ENCODE results near the gene CD6. TPM values are rescaled to one million over a fixed set of nuclear protein-coding genes. Genes with fewer than 3 reads are reported as not detected.

CD6 gene
- total RNA-seq, 1 experiment from 2014 or later = 1.4 TPM

DNA sequence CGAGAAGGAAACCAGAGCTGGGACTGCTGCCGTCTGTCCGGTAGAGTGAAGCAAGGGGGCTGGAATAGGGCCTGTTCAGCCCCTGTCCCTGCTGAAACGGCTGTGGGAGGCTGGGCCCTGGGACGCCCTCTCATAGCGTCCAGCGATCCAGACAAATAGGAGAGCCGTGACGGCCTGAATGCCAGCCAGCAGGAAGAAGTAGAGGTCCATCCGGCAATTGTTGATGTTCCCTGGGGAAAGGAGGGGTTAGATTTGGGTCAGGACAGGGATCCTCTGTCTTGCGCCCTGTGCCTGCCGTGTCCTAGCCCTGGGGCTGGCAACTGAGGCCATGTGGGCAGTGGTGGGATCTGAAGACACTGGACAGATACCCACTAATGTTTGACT is 34.3 kb upstream of the CD6 start:
- Histone ChIP-seq H3K27ac (ENCODE audit: low read depth, low read length) (no peak overlapping the region), H3K79me2 (ENCODE audit: insufficient read depth, low read length) (no peaks in the 10 kb centered on the region), H2AFZ (ENCODE audit: low read depth, low read length, poor library complexity, severe bottlenecking) (no peak overlapping the region), H3K4me2 (ENCODE audit: low read length) (no peak overlapping the region), H3K36me3 (ENCODE audit: control insufficient read depth in 1 of 2, insufficient read depth in 2 of 2, low read length in 2 of 2) (peaks cover 0 to 3% of the 10 kb centered on the region in 2 experiments; a peak in 2 of 4 replicates), H3K9me2 (ENCODE audit: insufficient read depth) (no peaks in the 10 kb centered on the region), H3K4me3 (replicated peaks in 1 of 2; ENCODE audit: low read depth in 1 of 2, low read length in 2 of 2) (no peak overlapping the region), H3K27me3 (ENCODE audit: insufficient read depth, low read length) (0 out of 2 replicates have a peak, but pooled peaks cover 11% of the 10 kb centered on the region), H4K20me1 (ENCODE audit: insufficient read depth) (no peaks in the 10 kb centered on the region), H3K9me3 (ENCODE audit: control insufficient read depth in 1 of 2, insufficient read depth in 1 of 2, low read depth in 1 of 2, low read length in 2 of 2) (no peaks in the 10 kb centered on the region), H3K4me1 (ENCODE audit: control insufficient read depth in 1 of 2, insufficient read depth in 2 of 2, low read length in 2 of 2) (no peaks in the 10 kb centered on the region), H3K9ac (ENCODE audit: low read length) (no peak overlapping the region)
- no peak for DNase-seq (ENCODE audit: low read depth, low spot score)
- TF ChIP-seq POLR2A (IDR thresholded peaks at IDR 0.05; ENCODE audit: borderline replicate concordance, extremely low read depth, insufficient read depth, insufficient read length) = no peak
- no peak for TF ChIP-seq YY1 (IDR thresholded peaks at IDR 0.05; ENCODE audit: extremely low read depth, insufficient replicate concordance, low read depth, low read length)
- no peak for TF ChIP-seq JUND (IDR thresholded peaks at IDR 0.05)
- TF ChIP-seq SP1 (IDR thresholded peaks at IDR 0.05; ENCODE audit: low read depth) = no peak
- TF ChIP-seq, protein P1, sequence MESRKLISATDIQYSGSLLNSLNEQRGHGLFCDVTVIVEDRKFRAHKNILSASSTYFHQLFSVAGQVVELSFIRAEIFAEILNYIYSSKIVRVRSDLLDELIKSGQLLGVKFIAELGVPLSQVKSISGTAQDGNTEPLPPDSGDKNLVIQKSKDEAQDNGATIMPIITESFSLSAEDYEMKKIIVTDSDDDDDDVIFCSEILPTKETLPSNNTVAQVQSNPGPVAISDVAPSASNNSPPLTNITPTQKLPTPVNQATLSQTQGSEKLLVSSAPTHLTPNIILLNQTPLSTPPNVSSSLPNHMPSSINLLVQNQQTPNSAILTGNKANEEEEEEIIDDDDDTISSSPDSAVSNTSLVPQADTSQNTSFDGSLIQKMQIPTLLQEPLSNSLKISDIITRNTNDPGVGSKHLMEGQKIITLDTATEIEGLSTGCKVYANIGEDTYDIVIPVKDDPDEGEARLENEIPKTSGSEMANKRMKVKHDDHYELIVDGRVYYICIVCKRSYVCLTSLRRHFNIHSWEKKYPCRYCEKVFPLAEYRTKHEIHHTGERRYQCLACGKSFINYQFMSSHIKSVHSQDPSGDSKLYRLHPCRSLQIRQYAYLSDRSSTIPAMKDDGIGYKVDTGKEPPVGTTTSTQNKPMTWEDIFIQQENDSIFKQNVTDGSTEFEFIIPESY (IDR thresholded peaks at IDR 0.05; ENCODE audit: extremely low read depth, insufficient replicate concordance, low read length) = no peak
- no peak for TF ChIP-seq EGR1 (IDR thresholded peaks at IDR 0.05; ENCODE audit: low read depth)
- intact Hi-C loops (cut with micrococcal nuclease) = no loop called here
- CTCF ChIA-PET = no interaction called here
- RAD21 ChIA-PET (ENCODE audit: low non-redundant PET in 1 of 2, low total read pairs in 2 of 2, uncharacterized antibody in 2 of 2, unreplicated experiment in 2 of 2) = no interaction called here
- BruUV-seq (replicated peaks) = no TSS peak
- POLR2A ChIA-PET = no interaction called here
- ATAC-seq = no peak

DNA sequence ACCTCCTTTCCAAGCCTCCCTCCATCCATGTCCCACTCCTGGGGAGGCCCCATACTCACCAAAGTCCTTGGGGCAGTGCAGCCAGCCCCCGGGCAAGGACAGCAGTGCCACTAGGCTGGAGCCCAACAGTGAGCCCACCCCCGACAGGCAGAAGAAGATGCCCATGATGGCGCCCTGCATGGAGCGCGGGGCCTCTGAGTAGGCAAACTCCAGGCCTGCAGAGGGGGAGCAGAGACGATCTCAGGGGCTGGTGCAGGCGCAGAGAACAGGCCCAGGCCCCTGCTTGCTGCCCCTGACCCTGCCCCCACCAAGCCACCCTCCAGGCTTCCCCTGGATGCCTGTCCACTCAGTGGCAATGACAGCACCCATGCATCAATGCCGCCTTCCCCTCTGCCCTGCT is 33.7 kb upstream of the CD6 start:
- H3K9ac ChIP-seq (ENCODE audit: low read length) = no peak overlapping the region
- ChIA-PET RAD21 (ENCODE audit: low non-redundant PET in 1 of 2, low total read pairs in 2 of 2, uncharacterized antibody in 2 of 2, unreplicated experiment in 2 of 2) (no interaction called here), CTCF (no interaction called here), POLR2A (no interaction called here)
- H3K36me3 ChIP-seq (ENCODE audit: control insufficient read depth in 1 of 2, insufficient read depth in 2 of 2, low read length in 2 of 2) = no peaks in the 10 kb centered on the region; a peak in 2 of 4 replicates
- no peaks in the 10 kb centered on the region for H3K9me3 ChIP-seq (ENCODE audit: control insufficient read depth in 1 of 2, insufficient read depth in 1 of 2, low read depth in 1 of 2, low read length in 2 of 2)
- H2AFZ ChIP-seq (ENCODE audit: low read depth, low read length, poor library complexity, severe bottlenecking) = no peak overlapping the region
- 0 out of 2 replicates have a peak, but pooled peaks cover 11% of the 10 kb centered on the region for H3K27me3 ChIP-seq (ENCODE audit: insufficient read depth, low read length)
- BruUV-seq (replicated peaks) = no TSS peak
- no peak for DNase-seq (ENCODE audit: low read depth, low spot score)
- H3K27ac ChIP-seq (ENCODE audit: low read depth, low read length) = no peak overlapping the region
- H4K20me1 ChIP-seq (ENCODE audit: insufficient read depth) = no peaks in the 10 kb centered on the region
- no peak overlapping the region for H3K4me3 ChIP-seq (replicated peaks in 1 of 2; ENCODE audit: low read depth in 1 of 2, low read length in 2 of 2)
- H3K9me2 ChIP-seq (ENCODE audit: insufficient read depth) = no peaks in the 10 kb centered on the region
- no peaks in the 10 kb centered on the region for H3K79me2 ChIP-seq (ENCODE audit: insufficient read depth, low read length)
- H3K4me2 ChIP-seq (ENCODE audit: low read length) = no peak overlapping the region
- intact Hi-C loops (cut with micrococcal nuclease) = no loop called here
- ATAC-seq = no peak
- TF ChIP-seq SRF (IDR thresholded peaks at IDR 0.05; ENCODE audit: low read depth) = no peak
- TF ChIP-seq, protein P1 (IDR thresholded peaks at IDR 0.05; ENCODE audit: extremely low read depth, insufficient replicate concordance, low read length) = no peak
- TF ChIP-seq ZNF274 (IDR thresholded peaks at IDR 0.05; ENCODE audit: low read depth, low read length) = no peak
- TF ChIP-seq SIN3A (IDR thresholded peaks at IDR 0.05; ENCODE audit: low read depth) = no peak
- no peak for TF ChIP-seq EZH2 (IDR thresholded peaks at IDR 0.05)
- no peak for TF ChIP-seq POLR2AphosphoS5 (IDR thresholded peaks at IDR 0.05; ENCODE audit: low read depth, low read length)
- no peak for TF ChIP-seq EGR1 (IDR thresholded peaks at IDR 0.05; ENCODE audit: low read depth)
- TF ChIP-seq YY1 (IDR thresholded peaks at IDR 0.05; ENCODE audit: extremely low read depth, insufficient replicate concordance, low read depth, low read length) = no peak
- no peak for TF ChIP-seq JUND (IDR thresholded peaks at IDR 0.05)
- no peak for TF ChIP-seq ELF1 (IDR thresholded peaks at IDR 0.05; ENCODE audit: borderline replicate concordance, low read depth)
- no peak for TF ChIP-seq TCF7L2 (IDR thresholded peaks at IDR 0.05; ENCODE audit: borderline replicate concordance, extremely low read depth, insufficient read depth, insufficient read length)
- TF ChIP-seq, protein P2, sequence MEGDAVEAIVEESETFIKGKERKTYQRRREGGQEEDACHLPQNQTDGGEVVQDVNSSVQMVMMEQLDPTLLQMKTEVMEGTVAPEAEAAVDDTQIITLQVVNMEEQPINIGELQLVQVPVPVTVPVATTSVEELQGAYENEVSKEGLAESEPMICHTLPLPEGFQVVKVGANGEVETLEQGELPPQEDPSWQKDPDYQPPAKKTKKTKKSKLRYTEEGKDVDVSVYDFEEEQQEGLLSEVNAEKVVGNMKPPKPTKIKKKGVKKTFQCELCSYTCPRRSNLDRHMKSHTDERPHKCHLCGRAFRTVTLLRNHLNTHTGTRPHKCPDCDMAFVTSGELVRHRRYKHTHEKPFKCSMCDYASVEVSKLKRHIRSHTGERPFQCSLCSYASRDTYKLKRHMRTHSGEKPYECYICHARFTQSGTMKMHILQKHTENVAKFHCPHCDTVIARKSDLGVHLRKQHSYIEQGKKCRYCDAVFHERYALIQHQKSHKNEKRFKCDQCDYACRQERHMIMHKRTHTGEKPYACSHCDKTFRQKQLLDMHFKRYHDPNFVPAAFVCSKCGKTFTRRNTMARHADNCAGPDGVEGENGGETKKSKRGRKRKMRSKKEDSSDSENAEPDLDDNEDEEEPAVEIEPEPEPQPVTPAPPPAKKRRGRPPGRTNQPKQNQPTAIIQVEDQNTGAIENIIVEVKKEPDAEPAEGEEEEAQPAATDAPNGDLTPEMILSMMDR (IDR thresholded peaks at IDR 0.05 in 2 of 3, conservative IDR thresholded peaks at IDR 0.05 in 1 of 3; ENCODE audit: borderline replicate concordance in 1 of 3, insufficient read depth in 1 of 3, low read depth in 2 of 3, low read length in 2 of 3) = no peak
- no peaks in the 10 kb centered on the region for H3K4me1 ChIP-seq (ENCODE audit: control insufficient read depth in 1 of 2, insufficient read depth in 2 of 2, low read length in 2 of 2)

Measured in HCT116 (cell line).